Adipocyte (in vitro differentiated cells): Measurements from ENCODE around the gene MCC.

Experiments
- DNase-seq: peaks from one replicate; pipeline ENCODE4 v3.0.0-alpha.2; 2015; ENCODE audit warnings: low read depth
- H3K27me3 ChIP-seq: replicated peaks from 2 replicates; pipeline ENCODE4 v1.7.0; 2013; ENCODE audit warnings: mild to moderate bottlenecking, low read length, moderate library complexity; ENCODE audit not compliant: control insufficient read depth, insufficient read depth
- H3K36me3 ChIP-seq: 2 replicates; pipeline ENCODE4 v1.7.0; 2013; ENCODE audit warnings: low read length, mild to moderate bottlenecking, moderate library complexity; ENCODE audit not compliant: control insufficient read depth, insufficient read depth, severe bottlenecking
- H3K4me1 ChIP-seq: 2 replicates; pipeline ENCODE4 v1.7.0; 2013; ENCODE audit warnings: mild to moderate bottlenecking, low read length, moderate library complexity; ENCODE audit not compliant: control insufficient read depth, insufficient read depth
- H3K4me3 ChIP-seq: 2 replicates; pipeline ENCODE4 v1.7.0; 2013; ENCODE audit warnings: mild to moderate bottlenecking, low read length, moderate library complexity
- H3K9ac ChIP-seq: 2 replicates; pipeline ENCODE4 v1.7.0; 2013; ENCODE audit warnings: mild to moderate bottlenecking, low read length, moderate library complexity
- H3K9me3 ChIP-seq: 2 replicates; pipeline ENCODE4 v1.7.0; 2013; ENCODE audit warnings: mild to moderate bottlenecking, low read length, moderate library complexity; ENCODE audit not compliant: control insufficient read depth

The MCC gene

GRCh38 chr5:113337515-113338415, 150.5 kb downstream of the MCC start:
- DNase-seq = no peak
- H3K9ac ChIP-seq = peak overlapping the region; percentile 68

GRCh38 chr5:113336975-113337374, 151.3 kb downstream of the MCC start:
- Histone ChIP-seq H3K9ac (peak overlapping the region; percentile 68), H3K4me3 (no peak overlapping the region), H3K36me3 (no peaks in the 10 kb centered on the region), H3K9me3 (no peaks in the 10 kb centered on the region), H3K4me1 (peaks cover 20% of the 10 kb centered on the region), H3K27me3 (no peaks in the 10 kb centered on the region)
- peak; percentile 53 for DNase-seq

More at GRCh38 chr5:113337515-113338415, 150.5 kb downstream of the MCC start:
- Histone ChIP-seq H3K27me3 (no peaks in the 10 kb centered on the region), H3K36me3 (no peaks in the 10 kb centered on the region), H3K4me3 (no peak overlapping the region), H3K4me1 (peaks cover 20% of the 10 kb centered on the region), H3K9me3 (no peaks in the 10 kb centered on the region)

- DNase-seq = no peak
- no peak overlapping the region for H3K4me3 ChIP-seq
- no peaks in the 10 kb centered on the region for H3K27me3 ChIP-seq
- H3K9me3 ChIP-seq = no peaks in the 10 kb centered on the region
- no peaks in the 10 kb centered on the region for H3K36me3 ChIP-seq
- no peak overlapping the region for H3K9ac ChIP-seq
- peaks cover 32% of the 10 kb centered on the region for H3K4me1 ChIP-seq
Measured at GRCh38 chr5:113333411-113333810, 154.8 kb downstream of the MCC start.

- no peaks in the 10 kb centered on the region for H3K9me3 ChIP-seq
Measured at GRCh38 chr5:113331209-113331551, 157.1 kb downstream of the MCC start.

GRCh38 chr5:113330533-113331208, 157.6 kb downstream of the MCC start:
- peaks cover 15% of the 10 kb centered on the region for H3K4me1 ChIP-seq
- H3K9me3 ChIP-seq = no peaks in the 10 kb centered on the region
- no peak overlapping the region for H3K4me3 ChIP-seq
- H3K36me3 ChIP-seq = no peaks in the 10 kb centered on the region
- H3K27me3 ChIP-seq = no peaks in the 10 kb centered on the region
- H3K9ac ChIP-seq = peak overlapping the region; percentile 11
- peak; percentile 38 for DNase-seq

More at GRCh38 chr5:113331209-113331551, 157.1 kb downstream of the MCC start:
- Histone ChIP-seq H3K27me3 (no peaks in the 10 kb centered on the region), H3K4me3 (no peak overlapping the region), H3K9ac (peak overlapping the region; percentile 11), H3K4me1 (peaks cover 15% of the 10 kb centered on the region), H3K36me3 (no peaks in the 10 kb centered on the region)
- peak; percentile 12 for DNase-seq

GRCh38 chr5:113329981-113330380, 158.3 kb downstream of the MCC start:
- DNase-seq = no peak

GRCh38 chr5:113325054-113325453, 163.2 kb downstream of the MCC start:
- no peak overlapping the region for H3K9ac ChIP-seq
- no peaks in the 10 kb centered on the region for H3K36me3 ChIP-seq
- no peak overlapping the region for H3K4me3 ChIP-seq
- no peaks in the 10 kb centered on the region for H3K9me3 ChIP-seq
- no peak for DNase-seq
- H3K27me3 ChIP-seq = no peaks in the 10 kb centered on the region
- no peaks in the 10 kb centered on the region for H3K4me1 ChIP-seq

More at GRCh38 chr5:113329981-113330380, 158.3 kb downstream of the MCC start:
- no peak overlapping the region for H3K9ac ChIP-seq
- peaks cover 15% of the 10 kb centered on the region for H3K4me1 ChIP-seq
- no peaks in the 10 kb centered on the region for H3K27me3 ChIP-seq
- H3K9me3 ChIP-seq = no peaks in the 10 kb centered on the region
- no peaks in the 10 kb centered on the region for H3K36me3 ChIP-seq
- no peak overlapping the region for H3K4me3 ChIP-seq

- Histone ChIP-seq H3K9ac (no peak overlapping the region), H3K4me3 (no peak overlapping the region), H3K4me1 (no peaks in the 10 kb centered on the region), H3K36me3 (no peaks in the 10 kb centered on the region), H3K27me3 (no peaks in the 10 kb centered on the region), H3K9me3 (no peaks in the 10 kb centered on the region)
- DNase-seq = no peak
Measured at GRCh38 chr5:113321276-113321675, 167.0 kb downstream of the MCC start.

GRCh38 chr5:113320273-113320780, 167.9 kb downstream of the MCC start:
- no peak for DNase-seq

GRCh38 chr5:113319256-113320053, 168.8 kb downstream of the MCC start:
- H3K4me1 ChIP-seq = no peaks in the 10 kb centered on the region
- H3K9me3 ChIP-seq = no peaks in the 10 kb centered on the region
- no peak overlapping the region for H3K4me3 ChIP-seq
- no peaks in the 10 kb centered on the region for H3K36me3 ChIP-seq
- H3K9ac ChIP-seq = no peak overlapping the region
- H3K27me3 ChIP-seq = no peaks in the 10 kb centered on the region
- DNase-seq = no peak

More at GRCh38 chr5:113320273-113320780, 167.9 kb downstream of the MCC start:
- no peak overlapping the region for H3K9ac ChIP-seq
- no peaks in the 10 kb centered on the region for H3K4me1 ChIP-seq
- H3K9me3 ChIP-seq = no peaks in the 10 kb centered on the region
- no peaks in the 10 kb centered on the region for H3K27me3 ChIP-seq
- H3K36me3 ChIP-seq = no peaks in the 10 kb centered on the region
- H3K4me3 ChIP-seq = no peak overlapping the region

GRCh38 chr5:113317636-113318035, 170.6 kb downstream of the MCC start:
- no peaks in the 10 kb centered on the region for H3K27me3 ChIP-seq
- H3K9me3 ChIP-seq = no peaks in the 10 kb centered on the region
- H3K36me3 ChIP-seq = no peaks in the 10 kb centered on the region
- no peak overlapping the region for H3K4me3 ChIP-seq
- no peak overlapping the region for H3K9ac ChIP-seq
- no peaks in the 10 kb centered on the region for H3K4me1 ChIP-seq
- no peak for DNase-seq
